Testis (tissue), 2 donors: Measurements from ENCODE around the gene SERPINB10.

Experiments
- CTCF ChIP-seq, 3 experiments: fragments of 450-650 bp in 2 of 3; fragments of 200-600 bp in 1 of 3; sonication (generic) in 1 of 3; IDR thresholded peaks; one replicate each; pipeline ENCODE4 v1.5.1; 2016 to 2019; ENCODE audit warnings: antibody characterized with exemption in 3 of 3, mild to moderate bottlenecking in 2 of 3, moderate library complexity in 1 of 3
- POLR2A ChIP-seq: fragments of 450-650 bp; IDR thresholded peaks from one replicate; pipeline ENCODE4 v1.6.1; 2017; ENCODE audit warnings: antibody characterized with exemption, mild to moderate bottlenecking, moderate library complexity

- TF ChIP-seq CTCF (IDR thresholded peaks at IDR 0.05) (no peak), POLR2A (no peak)
These were observed 24.1 kb upstream of the SERPINB10 start for GRCh38 chr18:63883617-63884016.
